Midbrain (tissue), 1 donor: ENCODE data around the gene TRIM9.
A peak's percentile ranks its signal among the peaks of the same experiment; 100 is the strongest.

Experiments
- DNase-seq: peaks from one replicate; lab custom pipeline; 2025; lab: John Stamatoyannopoulos, UW

Gene TRIM9

DNA sequence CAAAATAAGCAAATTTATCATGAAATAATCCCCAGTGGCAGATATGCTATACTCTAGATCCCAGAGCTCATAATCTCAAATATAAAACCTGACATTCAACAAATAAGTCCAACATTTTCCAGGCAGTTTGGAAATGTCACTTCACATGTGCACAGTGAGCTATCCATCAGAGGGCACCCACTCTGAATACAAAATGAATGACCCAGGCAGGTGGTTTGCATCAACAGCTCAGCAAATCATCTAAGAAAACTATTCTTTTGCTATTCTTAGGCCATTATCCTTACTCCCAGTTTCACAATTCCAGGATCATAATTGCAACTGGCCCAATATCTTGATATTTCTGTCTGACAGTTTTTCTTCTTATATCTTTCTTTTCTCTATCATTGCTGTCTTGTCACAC lies 38.5 kb downstream of the TRIM9 start:
- no peak for DNase-seq

GRCh38 chr14:51053157-51053556 lies 41.7 kb downstream of the TRIM9 start:
- no peak for DNase-seq

DNA sequence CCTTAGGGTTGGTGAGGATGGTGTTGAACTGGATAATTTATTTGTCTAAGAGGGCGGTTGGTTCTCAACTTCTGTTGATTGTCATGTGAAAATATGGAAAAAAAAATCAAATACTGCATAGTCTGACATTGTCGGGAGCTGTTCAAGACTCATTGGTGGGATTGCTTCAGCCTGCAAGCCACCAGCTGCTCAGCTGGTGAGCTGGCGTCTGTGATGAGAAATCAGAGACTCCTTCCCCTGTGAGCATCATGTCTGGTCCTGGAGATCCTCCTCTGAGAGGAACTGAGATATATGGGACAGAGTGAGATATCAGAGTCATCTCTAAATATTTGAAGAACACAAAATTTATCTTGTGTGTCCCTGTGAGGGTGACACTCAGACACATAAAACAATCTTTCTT lies 49.9 kb downstream of the TRIM9 start:
- no peak for DNase-seq

- no peak for DNase-seq
Measured at GRCh38 chr14:51041883-51042282, 53.0 kb downstream of the TRIM9 start.

- no peak for DNase-seq
Measured at GRCh38 chr14:51041108-51041531, 53.8 kb downstream of the TRIM9 start.

DNA sequence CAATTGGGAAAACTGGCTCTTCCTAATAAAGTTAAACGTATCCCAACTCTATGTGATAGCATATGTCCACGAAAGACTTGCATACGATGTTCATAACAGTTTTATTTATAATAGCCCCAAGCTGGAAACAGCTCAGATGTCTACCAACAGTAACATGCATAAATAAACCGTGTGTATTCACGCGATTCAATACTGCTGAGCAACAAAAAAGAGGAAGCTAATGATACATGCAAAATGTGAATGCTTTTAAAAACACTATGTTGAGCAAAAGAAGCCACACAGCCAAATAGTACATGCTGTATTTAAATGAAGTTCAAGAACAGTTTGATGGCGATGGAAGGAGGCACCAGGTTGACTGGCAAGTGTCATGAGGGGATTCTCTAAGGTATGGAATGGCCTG lies 55.7 kb downstream of the TRIM9 start:
- DNase-seq: no peak

DNA sequence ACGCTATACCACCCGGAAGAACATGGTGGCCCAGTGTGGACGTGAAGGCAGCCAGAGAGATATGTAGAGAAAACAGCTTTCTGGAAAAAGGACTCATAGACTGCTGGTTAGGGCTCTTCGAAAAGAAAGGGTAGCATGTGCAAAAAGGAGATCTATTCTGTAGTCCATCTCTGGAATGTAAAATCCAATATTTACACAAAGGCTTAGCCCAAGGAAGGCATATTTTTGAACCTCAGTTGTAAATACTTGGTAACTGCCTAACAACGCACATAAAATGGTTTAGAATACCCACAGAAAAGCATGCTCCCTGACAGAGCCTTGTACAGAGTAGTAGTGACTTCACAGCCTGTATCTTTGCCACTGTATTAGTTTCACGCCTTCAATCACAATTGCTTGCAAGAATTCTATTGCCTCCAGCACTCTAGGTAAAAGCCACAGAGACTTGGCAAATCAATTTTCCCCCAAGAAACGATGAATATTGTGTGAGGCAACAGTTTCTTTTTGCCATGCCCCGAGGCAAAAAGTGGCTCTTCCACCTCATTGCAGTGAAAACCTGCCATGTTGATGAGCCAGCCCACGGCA lies 59.2 kb downstream of the TRIM9 start:
- no peak for DNase-seq

- peak; percentile 33 for DNase-seq
Measured at GRCh38 chr14:51028851-51029754, 65.8 kb downstream of the TRIM9 start.

DNA sequence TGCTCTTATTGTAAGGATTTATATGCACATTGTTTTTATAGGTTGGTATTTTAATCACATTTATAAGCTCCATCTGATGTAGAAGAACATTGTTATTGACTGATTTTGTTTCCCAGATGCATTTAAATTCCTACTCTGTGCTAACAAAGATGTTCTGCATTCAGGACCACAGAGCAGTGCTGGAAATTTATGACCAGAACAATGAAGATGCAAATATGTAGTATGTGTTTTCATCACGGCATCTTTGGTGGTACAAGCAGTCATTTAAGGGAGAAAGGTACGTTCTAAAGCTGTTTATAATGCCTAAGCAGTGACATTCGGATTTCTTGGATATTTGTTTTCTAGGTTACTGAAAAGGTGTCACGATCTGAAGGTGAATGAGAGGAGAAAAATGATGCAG lies 66.5 kb downstream of the TRIM9 start:
- DNase-seq: no peak

DNA sequence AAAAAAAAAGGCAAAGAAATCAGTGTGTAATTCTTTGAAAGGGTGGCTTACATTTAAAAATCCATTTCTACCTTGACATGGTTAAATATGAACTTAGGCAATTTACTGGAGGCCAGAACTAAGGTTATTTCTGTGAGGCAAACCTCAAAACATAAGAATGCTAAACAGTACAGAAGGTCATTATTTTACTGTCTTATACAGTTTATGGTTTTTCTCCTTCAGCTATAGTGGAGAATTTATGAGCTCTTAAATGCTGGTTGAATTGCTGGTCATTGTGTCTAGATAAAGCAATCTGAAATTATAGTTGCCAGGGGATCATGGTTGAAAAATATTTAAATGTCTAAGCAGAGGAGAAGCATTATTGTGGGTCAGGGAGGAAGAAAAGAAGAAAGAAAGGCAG lies 70.5 kb downstream of the TRIM9 start:
- peak; percentile 65 for DNase-seq

DNA sequence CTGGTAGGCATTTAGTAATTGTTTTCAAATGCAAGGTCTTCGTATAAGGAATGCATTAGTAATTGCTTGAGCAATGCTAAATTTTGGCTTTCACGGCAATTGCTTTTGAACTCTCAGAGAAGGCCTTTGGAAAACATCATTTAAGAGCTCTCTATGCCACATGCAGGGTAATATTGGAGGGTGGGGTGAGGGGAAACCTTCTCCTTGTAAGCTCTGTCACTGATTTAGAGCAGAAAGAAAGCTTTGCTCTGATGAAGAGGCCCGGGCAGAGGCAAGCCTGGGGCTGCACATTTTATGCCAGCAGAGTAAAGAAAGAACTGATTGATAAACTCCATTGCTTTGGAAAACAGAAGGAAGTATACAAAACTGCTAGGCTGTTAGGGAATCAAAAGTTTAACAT lies 70.9 kb downstream of the TRIM9 start:
- peak; percentile 74 for DNase-seq

DNA sequence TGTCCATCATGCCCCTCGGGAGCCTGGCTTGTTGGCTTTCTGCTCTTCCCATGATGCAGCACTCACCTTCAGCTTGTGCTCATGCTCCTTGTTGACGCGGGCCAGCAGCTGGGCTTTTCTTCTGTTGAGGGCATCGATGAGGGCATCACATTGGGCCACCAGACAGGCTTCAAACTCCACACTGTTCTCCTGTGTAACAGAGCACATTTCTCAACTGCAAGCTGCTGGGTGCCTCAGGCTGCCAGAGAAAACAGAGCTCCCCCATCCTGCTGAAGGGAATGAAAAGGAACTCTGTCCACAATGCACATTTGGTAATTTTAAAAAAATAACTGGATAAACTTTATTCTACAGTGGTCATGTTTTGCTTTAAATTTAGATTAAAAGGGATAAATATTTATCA lies 72.1 kb downstream of the TRIM9 start:
- DNase-seq: peak; percentile 68

DNA sequence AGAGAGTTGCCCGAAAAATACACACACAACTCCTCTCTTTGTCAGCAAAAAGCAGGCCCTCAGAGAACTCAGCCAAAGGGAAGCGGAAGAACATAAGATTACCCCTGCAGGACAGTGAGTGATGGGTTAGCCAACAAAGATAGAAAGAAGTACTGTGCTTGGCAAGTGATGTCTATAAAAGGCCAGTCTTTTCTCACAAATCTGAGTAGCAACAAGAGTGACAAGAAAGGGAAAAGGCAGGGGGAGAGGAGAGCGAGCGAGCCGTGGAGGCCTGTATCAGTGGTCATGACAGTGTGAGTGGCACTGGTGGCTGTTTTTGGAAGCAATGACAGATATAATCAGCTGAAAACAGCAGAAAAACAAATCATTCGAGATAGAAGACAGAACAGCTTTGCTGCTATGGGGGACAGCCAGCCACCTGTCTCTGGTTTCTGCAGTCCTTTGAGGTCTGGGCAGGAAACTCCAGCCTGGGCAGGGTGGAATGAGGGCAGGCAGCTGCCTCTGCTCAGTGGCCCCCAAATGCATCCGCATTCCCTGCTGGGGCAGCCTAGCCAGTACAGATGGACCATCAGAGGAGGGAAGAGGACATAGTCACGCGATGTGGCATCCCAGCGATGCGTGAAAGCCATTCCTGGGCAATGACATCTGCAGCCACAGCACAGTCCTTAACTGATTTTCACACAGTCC lies 74.7 kb downstream of the TRIM9 start:
- peak; percentile 58 for DNase-seq

GRCh38 chr14:51019089-51019488 lies 75.8 kb downstream of the TRIM9 start:
- no peak for DNase-seq

DNA sequence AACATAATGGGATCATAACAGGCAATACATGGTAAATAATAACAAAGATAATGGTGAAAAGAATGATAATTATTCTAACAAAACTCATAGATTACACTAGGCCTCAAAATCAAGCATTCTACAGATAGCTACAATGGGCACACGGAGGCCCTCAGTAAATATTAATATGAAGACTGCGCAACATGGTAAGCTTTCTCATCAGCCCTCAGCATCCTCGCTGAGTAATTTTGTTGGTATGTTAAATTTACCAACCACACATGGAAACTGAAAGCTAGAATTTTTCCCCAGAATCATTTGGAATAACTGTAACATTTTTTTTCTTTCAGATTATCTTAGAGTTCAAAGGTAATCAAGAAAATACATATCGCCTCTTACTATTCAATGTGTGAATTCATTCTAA lies 76.4 kb downstream of the TRIM9 start:
- DNase-seq: no peak

- DNase-seq: no peak
Measured at GRCh38 chr14:51014625-51015024, 80.3 kb downstream of the TRIM9 start.

DNA sequence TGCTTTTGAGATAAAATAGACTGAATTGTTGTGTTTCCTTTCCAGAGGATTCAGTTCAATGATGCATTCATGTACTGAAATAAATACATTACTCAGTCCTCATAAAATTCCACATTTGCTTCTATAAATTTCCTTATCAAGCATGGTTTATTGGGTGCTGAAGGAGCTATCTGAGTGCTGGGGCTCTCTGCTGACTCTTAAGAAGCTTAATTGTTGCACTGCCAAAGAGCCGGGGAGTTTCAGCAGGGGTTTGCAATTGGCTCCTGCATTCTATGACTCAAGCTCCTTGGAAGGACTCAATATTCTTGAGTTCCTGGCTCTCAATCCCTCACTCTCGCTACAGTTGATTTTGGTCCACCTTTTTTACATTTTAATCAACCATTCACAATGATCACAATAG lies 80.8 kb downstream of the TRIM9 start:
- peak; percentile 59 for DNase-seq

- DNase-seq: no peak
Measured at GRCh38 chr14:51012055-51012454, 82.8 kb downstream of the TRIM9 start.

- DNase-seq: no peak
Measured at GRCh38 chr14:51008446-51008845, 86.5 kb downstream of the TRIM9 start.

GRCh38 chr14:51006781-51007211 lies 88.1 kb downstream of the TRIM9 start:
- DNase-seq: peak; percentile 78

DNA sequence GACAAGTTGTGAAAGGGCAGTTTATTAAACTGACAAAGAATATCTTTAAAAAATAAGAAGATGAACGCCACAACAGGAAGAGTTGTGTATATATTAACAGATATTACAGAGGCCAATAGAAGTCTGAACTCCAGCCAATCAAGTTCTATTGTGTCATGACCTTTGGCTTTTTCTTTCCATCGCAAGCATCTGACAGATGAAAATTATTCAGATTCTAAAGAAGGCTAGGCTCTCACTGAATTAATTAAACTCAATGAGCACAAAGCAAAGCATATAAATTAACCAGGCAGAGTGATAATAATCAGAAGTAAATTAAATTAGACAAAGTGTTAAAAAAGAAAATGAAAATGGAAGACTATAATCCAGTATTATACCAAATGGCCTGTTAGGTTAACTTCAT lies 88.6 kb downstream of the TRIM9 start:
- no peak for DNase-seq

DNA sequence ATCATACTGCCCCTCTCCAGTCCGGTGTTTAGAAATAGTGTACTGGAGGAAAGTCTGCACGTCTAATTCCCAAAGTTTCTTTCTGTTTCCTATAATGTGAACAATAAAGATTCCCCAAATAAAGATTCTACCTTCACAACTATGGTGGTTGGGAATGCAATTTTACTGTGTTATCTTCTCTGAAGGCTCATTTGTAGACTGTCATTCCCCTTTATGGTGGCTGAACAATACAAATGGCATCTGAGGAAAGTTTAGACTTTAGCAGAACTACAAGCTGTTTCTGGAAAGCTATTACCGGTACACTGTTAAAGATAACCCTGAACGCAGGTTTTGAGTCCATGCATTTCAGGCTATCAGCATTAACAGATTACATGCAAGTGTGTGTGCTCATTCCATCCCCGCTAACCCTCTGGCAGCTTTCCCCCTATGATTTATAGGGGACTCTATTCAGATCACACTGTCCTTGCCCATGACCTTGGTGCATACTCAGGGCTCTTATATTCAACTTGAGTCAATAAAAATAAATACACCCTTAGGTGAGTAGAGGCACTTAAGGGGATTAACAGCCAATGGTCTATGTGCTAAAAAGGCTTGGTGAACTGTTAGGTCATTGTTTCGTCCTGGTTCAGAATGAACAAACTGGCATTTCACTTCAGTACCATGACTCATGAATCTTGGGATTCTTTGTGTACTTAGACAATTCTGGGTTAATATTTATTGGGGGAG lies 89.9 kb downstream of the TRIM9 start:
- peak; percentile 38 for DNase-seq
